Nephron progenitor cell (in vitro differentiated cells): Measurements from ENCODE around the gene KAT2A.
A peak's percentile ranks its signal among the peaks of the same experiment; 100 is the strongest.

Experiments used
- DNase-seq: peaks from one replicate; pipeline ENCODE4 v3.0.0; 2021
- H3K27ac Mint-ChIP-seq: 2 replicates; pipeline ENCODE4 v1.8.0; 2021; ENCODE audit warnings: mild to moderate bottlenecking, moderate library complexity, mixed read lengths
- H3K27me3 Mint-ChIP-seq: 2 replicates; pipeline ENCODE4 v1.8.0; 2021; ENCODE audit warnings: mild to moderate bottlenecking, low read depth, mixed read lengths; ENCODE audit not compliant: poor library complexity
- H3K36me3 Mint-ChIP-seq: 2 replicates; pipeline ENCODE4 v1.8.0; 2021; ENCODE audit warnings: low read depth, mixed read lengths
- H3K4me1 Mint-ChIP-seq: 2 replicates; pipeline ENCODE4 v1.8.0; 2021; ENCODE audit warnings: mixed read lengths
- H3K4me3 Mint-ChIP-seq: 2 replicates; pipeline ENCODE4 v1.8.0; 2021; ENCODE audit warnings: mild to moderate bottlenecking, moderate library complexity, mixed read lengths
- H3K9me3 Mint-ChIP-seq: 2 replicates; pipeline ENCODE4 v1.8.0; 2021; ENCODE audit warnings: mild to moderate bottlenecking, moderate library complexity, mixed read lengths
- TF ChIP-seq, protein P1 (sequence below): fragments of 200-600 bp; sonication (generic); IDR thresholded peaks from 2 replicates; pipeline ENCODE4 v1.5.0; 2021; ENCODE audit warnings: antibody characterized with exemption

The KAT2A gene

DNA sequence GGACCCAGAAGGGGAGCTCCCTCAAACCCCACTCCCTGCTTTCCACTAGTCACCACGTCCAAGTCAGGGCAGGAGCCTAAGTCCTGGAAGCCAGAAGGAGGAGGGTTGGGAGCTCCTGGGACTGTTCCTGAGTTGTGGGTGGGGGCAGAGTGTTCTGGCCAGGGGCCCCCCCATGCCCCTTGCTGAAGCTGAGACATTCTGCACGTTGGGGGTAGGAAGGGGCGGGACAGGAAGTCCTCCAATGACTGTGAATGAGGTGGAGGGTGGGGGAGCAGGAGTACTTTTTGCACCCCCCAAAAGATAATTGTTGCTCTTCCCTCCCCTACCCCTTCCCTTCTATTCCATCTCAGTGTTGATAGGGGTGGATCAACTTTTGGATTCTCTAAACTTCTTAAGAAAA lies 49.4 kb downstream of the KAT2A start:
- no peak for DNase-seq
- TF ChIP-seq, protein P1, sequence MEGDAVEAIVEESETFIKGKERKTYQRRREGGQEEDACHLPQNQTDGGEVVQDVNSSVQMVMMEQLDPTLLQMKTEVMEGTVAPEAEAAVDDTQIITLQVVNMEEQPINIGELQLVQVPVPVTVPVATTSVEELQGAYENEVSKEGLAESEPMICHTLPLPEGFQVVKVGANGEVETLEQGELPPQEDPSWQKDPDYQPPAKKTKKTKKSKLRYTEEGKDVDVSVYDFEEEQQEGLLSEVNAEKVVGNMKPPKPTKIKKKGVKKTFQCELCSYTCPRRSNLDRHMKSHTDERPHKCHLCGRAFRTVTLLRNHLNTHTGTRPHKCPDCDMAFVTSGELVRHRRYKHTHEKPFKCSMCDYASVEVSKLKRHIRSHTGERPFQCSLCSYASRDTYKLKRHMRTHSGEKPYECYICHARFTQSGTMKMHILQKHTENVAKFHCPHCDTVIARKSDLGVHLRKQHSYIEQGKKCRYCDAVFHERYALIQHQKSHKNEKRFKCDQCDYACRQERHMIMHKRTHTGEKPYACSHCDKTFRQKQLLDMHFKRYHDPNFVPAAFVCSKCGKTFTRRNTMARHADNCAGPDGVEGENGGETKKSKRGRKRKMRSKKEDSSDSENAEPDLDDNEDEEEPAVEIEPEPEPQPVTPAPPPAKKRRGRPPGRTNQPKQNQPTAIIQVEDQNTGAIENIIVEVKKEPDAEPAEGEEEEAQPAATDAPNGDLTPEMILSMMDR, result no peak
- peak overlapping the region; percentile 63 for H3K4me3 Mint-ChIP-seq

DNA sequence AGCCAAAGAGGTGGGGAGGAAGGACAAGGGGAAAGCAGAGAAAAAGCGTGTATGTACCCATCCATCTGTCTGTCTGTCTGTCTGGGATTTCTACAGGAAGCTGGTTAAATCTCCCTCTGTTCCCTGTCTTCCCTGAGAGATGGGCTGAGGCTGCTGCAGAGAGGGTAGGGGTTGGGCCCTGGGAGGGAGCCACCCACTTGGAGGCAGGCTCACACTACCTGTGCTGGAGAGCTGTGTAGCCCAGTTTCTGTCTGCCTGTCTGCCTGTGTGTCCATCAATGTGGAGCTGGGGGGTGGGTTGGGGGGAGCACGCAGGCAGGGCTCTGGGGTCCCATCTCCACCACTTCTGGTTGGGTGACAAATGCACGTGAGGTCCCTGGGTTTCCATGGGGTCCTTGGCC lies 52.2 kb downstream of the KAT2A start:
- Mint-ChIP-seq H3K36me3 (no peaks in the 10 kb centered on the region), H3K27me3 (peaks cover 44% of the 10 kb centered on the region), H3K27ac (no peak overlapping the region)

More for the DNA sequence above, 49.4 kb downstream of the KAT2A start:
- no peak overlapping the region for H3K27ac Mint-ChIP-seq
- H3K27me3 Mint-ChIP-seq, result peaks cover 51% of the 10 kb centered on the region
- peaks cover 24% of the 10 kb centered on the region for H3K4me1 Mint-ChIP-seq
- H3K9me3 Mint-ChIP-seq, result no peaks in the 10 kb centered on the region
- H3K36me3 Mint-ChIP-seq, result no peaks in the 10 kb centered on the region

DNA sequence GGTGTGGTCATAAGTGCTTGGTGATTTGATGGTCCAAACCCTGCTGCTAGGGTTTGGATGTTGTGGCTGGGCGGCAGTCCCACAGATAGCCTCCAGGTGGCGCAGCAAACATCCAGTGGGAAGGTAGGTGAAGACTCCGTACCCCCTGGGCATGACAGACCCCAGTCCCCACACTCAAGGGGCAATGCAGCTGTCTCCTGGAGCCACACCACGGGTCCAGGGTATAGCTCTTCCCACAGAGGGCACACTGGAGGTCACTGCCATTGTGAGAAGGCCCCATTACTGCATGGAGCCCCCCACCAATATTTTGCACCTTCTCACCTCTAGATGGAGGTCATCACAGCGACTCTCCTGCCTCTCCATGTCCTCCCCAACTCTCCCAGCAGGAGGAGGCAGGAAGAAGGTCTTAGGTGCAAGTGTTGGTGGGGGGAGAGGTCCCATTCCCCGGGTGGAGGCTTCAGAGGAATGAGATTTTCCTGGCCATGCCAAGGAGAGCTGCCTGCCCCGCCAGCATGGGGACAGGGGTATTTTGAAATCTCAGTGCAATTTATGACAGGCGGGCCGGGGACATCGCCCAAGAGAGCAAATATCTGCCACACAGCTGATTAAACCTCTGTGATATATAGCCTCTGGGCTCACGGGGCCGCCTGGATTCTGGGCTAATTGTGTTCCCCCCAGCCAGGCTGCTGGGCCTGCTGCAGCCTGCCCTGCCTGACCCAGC lies 53.6 kb downstream of the KAT2A start:
- no peaks in the 10 kb centered on the region for H3K9me3 Mint-ChIP-seq
- no peak overlapping the region for H3K4me3 Mint-ChIP-seq
- DNase-seq, result peak; percentile 88
- no peaks in the 10 kb centered on the region for H3K36me3 Mint-ChIP-seq
- TF ChIP-seq, protein P1, result peak; percentile 91
- H3K27me3 Mint-ChIP-seq, result peaks cover 37% of the 10 kb centered on the region
- peaks cover 43% of the 10 kb centered on the region for H3K4me1 Mint-ChIP-seq
- H3K27ac Mint-ChIP-seq, result no peak overlapping the region

More for the DNA sequence above, 52.2 kb downstream of the KAT2A start:
- Mint-ChIP-seq H3K4me1 (peaks cover 28% of the 10 kb centered on the region), H3K4me3 (no peak overlapping the region), H3K9me3 (no peaks in the 10 kb centered on the region)
- DNase-seq, result no peak
- TF ChIP-seq, protein P1, result no peak

DNA sequence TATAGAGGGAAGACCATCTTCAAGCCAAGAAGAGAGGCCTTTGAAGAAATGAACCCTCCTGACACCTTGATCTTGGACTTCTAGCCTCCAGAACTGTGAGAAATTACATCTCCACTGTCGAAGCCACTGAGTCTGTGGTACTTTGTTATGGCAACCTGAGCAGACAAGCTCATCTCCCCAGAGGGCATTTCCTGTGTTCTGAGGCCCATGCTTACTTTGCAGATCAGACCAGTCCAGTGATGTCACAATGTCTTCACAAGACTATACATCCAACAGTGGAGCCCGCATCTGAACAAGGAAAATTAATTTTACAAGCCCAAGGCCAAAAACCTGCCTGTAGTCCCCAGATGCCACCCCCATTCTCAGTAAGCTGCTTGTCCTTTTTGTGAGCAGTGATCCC lies 56.0 kb downstream of the KAT2A start:
- no peak for DNase-seq
- no peaks in the 10 kb centered on the region for H3K36me3 Mint-ChIP-seq
- peaks cover 18% of the 10 kb centered on the region for H3K27me3 Mint-ChIP-seq
- H3K4me3 Mint-ChIP-seq, result no peak overlapping the region
- H3K27ac Mint-ChIP-seq, result no peak overlapping the region
- H3K9me3 Mint-ChIP-seq, result no peaks in the 10 kb centered on the region
- TF ChIP-seq, protein P1, result no peak
- H3K4me1 Mint-ChIP-seq, result peaks cover 60% of the 10 kb centered on the region
